22Rv1 (cell line): ENCODE data around the gene NME3.
A peak's percentile ranks its signal among the peaks of the same experiment; 100 is the strongest.

Experiments
- ZFX ChIP-seq: fragments of 450-650 bp; IDR thresholded peaks from 2 replicates; pipeline ENCODE4 v1.6.1; 2017; ENCODE audit warnings: antibody characterized with exemption, borderline replicate concordance
- TF ChIP-seq, protein P1 (sequence below): fragments of 450-650 bp; IDR thresholded peaks from 2 replicates; pipeline ENCODE4 v1.5.1; 2017; ENCODE audit warnings: mild to moderate bottlenecking

- TF ChIP-seq, protein P1, sequence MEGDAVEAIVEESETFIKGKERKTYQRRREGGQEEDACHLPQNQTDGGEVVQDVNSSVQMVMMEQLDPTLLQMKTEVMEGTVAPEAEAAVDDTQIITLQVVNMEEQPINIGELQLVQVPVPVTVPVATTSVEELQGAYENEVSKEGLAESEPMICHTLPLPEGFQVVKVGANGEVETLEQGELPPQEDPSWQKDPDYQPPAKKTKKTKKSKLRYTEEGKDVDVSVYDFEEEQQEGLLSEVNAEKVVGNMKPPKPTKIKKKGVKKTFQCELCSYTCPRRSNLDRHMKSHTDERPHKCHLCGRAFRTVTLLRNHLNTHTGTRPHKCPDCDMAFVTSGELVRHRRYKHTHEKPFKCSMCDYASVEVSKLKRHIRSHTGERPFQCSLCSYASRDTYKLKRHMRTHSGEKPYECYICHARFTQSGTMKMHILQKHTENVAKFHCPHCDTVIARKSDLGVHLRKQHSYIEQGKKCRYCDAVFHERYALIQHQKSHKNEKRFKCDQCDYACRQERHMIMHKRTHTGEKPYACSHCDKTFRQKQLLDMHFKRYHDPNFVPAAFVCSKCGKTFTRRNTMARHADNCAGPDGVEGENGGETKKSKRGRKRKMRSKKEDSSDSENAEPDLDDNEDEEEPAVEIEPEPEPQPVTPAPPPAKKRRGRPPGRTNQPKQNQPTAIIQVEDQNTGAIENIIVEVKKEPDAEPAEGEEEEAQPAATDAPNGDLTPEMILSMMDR = peak; percentile 33
- TF ChIP-seq ZFX = no peak
Observed at GRCh38 chr16:1809281-1809801, 38.0 kb upstream of the NME3 start.
